Amniotic epithelial cell (primary cell): Measurements from ENCODE around the gene CC2D2A.
"Not testable (repeated sequence)": the region's sequence is repeated elsewhere in the genome, so short reads cannot be mapped to it uniquely, and the experiment has no call there.

Source experiments
- DNase-seq: peaks from one replicate; pipeline ENCODE4 v3.0.0-alpha.2; 2010; ENCODE audit warnings: low read depth

The CC2D2A gene

GRCh38 chr4:15516494-15516893 lies 46.8 kb downstream of the CC2D2A start:
- DNase-seq: no peak

DNA sequence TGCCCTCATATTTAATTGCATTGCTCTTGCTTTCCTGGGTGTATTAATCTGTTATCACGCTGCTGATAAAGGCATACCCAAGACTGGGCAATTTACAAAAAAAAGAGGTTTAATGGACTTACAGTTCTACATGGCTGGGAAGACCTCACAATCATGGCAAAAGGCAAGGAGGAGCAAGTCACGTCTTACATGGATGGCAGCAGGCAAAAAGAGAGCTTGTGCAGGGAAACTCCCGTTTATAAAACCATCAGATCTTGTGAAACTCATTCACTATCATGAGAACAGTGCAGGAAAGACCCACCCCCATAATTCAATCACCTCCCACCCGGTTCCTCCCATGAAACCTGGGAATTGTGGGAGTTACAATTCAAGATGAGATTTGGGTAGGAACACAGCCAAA lies 48.0 kb downstream of the CC2D2A start:
- DNase-seq: not testable (repeated sequence)

DNA sequence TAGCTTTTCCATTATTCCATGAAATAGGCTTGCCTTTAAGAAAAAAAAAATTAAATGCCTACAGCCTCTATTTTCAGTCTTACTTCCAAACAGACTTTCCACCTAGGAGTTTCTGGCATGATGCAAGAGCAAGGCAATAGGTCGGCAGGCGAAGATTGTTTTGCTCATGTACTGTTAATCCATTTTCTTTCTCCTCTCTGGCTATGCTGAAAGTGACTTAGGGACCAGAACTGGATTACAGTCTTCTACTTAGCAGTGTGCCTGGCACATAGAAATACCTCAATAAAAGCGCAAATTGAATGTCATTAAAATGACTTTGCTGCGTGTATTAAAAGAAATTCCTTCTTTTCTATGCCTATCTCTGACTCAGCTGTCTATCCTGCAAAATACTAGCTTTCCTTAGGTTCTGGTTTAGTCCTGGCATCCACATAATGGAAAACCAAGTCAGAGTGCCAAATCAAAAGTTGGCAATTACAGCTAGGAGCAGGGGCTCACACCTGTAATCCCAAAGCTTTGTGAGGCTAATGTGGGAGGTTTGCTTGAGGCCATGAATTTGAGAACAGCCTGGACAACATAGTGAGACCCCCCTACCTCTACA lies 51.9 kb downstream of the CC2D2A start:
- DNase-seq: no peak

- no peak for DNase-seq
These were observed 55.4 kb downstream of the CC2D2A start for GRCh38 chr4:15525080-15525479.

DNA sequence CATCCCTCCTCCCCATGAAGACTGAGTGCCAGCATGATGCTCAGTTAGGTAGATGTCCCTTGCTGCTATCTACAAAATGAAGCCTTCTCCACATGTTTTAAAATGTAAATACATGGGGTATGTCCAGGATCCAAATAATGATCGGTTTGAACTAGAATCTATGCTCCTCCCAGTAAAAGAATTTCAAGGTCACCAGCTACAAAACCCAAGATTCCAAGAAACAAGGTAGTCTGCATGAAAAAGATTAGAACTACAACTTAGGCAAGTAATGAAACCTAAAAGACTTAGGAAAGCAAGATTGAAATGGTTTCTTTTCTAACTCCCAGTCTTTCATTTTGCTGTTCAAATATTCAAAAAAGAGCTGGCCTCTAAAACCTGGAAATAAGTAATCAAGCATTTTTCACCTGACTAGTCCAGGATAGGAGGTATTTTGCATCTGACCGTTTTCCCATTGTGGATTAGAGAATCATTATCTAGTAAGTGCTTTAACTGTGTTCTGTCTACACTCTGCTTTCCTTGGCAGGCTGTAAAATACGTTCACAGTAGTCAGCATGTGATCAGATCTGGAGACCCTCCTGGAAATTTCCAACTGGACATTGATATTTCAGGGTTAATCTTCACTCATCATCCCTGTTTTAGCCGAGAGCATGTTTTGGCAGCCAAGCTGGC lies 57.4 kb downstream of the CC2D2A start:
- no peak for DNase-seq

- DNase-seq: no peak
These were observed 62.1 kb downstream of the CC2D2A start for GRCh38 chr4:15531792-15532191.

GRCh38 chr4:15533817-15534216 lies 64.1 kb downstream of the CC2D2A start:
- no peak for DNase-seq

DNA sequence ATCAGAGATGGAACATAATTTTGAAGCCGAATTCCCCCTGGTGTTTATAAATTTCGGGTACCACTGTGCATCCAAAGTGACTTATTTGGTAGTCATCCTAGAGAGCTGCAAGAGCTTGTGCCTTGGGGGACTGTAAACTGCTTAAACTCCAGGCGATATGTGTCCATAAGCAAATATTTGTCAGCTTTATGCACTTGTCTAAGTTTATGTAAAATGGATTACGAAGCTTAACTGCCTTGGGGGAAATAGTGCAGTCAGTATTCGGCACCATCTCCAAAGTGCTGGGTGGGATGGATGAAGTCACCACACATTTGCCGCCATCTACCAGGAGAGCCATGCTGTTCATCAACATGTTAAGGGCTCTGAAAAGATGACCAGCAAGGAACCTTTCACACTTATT lies 65.9 kb downstream of the CC2D2A start:
- DNase-seq: no peak

DNA sequence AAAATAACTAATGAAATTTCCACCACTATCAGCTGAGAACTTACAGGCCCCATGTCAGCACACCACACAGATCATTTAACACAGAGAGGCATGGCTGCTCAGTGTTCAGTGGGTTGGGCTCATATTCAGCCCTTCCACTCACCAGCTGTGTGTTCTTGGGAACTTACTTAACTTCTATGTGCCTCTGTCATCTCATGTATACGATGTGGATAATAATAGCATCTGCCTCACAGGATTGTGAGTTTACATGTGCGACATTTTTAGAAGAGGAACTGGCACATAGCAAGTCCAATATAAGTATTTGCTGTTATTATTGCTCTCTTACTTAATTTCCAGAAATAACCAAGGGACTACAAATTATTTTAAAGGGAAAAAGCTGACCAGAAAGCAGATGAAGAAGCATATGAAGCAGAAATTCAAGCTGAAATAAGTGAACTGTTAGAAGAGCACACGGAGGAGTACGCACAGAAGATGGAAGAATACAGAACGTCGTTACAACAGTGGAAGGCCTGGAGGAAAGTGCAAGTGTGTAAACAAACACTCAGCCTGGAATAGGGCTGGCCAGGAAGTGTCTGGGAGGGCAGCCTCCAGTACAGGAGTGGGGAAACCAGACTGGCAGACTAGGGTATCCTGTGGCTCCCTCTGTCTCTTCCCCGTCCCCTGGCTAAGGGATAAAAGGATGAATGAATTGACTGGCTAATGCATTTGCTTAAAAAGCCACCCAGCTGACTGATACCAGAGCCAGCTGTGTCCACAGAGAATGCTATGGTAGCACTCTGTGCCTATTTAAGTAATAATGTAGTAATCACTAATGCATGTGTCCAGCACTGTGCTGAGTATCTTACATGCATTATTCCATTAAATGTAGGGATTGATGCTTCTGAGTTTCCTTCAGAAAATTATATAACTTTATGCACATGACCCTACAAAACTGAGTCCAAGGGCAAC lies 67.1 kb downstream of the CC2D2A start:
- no peak for DNase-seq

GRCh38 chr4:15541941-15542340 lies 72.3 kb downstream of the CC2D2A start:
- no peak for DNase-seq

- no peak for DNase-seq
These were observed 73.1 kb downstream of the CC2D2A start for GRCh38 chr4:15542760-15543159.

GRCh38 chr4:15543537-15544247 lies 74.0 kb downstream of the CC2D2A start:
- DNase-seq: no peak

- DNase-seq: peak; percentile 13
These were observed 74.6 kb downstream of the CC2D2A start for GRCh38 chr4:15544248-15544729.

DNA sequence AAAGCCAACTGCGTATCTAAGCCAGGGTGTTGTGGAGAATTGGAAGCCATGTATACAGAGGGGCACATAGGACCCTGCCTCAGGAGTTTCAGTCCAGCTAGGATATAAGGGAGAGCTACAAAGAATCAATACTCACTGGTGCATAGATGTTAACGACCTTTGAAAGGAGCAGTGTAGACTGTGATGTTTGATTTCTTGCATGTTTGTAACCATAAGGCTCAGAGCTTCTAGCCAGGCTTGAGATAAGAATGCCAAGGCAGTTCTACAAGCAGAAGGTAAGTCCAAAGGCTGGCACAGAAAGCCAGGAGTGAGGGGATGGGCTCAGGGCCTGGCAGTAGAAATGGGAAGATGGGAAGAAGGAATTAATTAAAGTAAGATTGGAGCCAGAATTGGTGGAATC lies 75.7 kb downstream of the CC2D2A start:
- DNase-seq: no peak

GRCh38 chr4:15547392-15547791 lies 77.7 kb downstream of the CC2D2A start:
- DNase-seq: no peak

GRCh38 chr4:15550491-15550890 lies 80.8 kb downstream of the CC2D2A start:
- no peak for DNase-seq

GRCh38 chr4:15551740-15552446 lies 82.2 kb downstream of the CC2D2A start:
- no peak for DNase-seq

DNA sequence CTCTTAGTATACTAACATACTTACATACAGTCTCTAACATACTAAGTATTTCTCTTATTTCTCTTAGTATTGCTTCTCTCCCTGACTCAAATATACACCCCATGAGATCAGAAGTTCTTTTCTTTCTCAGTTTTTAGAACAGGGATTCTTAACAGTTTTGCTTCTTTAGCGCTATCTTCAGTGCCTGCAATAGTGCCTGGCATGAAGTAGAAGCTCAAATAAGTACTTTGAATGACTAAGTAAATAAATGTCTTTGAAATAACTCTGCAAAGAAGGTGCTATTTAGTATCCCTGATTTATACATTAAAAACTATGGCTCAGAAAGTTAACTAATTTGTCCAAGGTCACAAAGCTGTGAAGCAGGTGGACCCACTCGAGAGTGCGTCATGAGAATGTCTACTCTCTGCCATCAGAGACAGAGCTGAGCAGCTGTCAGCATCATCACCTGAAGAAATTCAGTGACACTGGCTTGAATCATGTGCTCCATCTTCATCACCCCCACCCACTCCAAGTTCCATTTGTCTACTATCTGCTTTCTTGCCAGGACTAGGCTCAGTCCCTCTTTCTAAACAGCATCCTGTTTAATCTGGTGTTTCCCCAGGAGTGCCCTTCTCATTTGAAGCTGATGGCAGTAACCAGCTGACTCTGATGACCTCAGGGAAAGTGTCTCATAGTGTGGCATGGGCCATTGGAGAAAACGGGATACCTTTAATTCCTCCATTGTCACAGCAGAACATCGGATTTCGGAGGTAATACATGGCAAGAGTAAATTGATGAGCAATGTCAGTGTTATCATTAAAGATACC lies 83.1 kb downstream of the CC2D2A start:
- DNase-seq: no peak

DNA sequence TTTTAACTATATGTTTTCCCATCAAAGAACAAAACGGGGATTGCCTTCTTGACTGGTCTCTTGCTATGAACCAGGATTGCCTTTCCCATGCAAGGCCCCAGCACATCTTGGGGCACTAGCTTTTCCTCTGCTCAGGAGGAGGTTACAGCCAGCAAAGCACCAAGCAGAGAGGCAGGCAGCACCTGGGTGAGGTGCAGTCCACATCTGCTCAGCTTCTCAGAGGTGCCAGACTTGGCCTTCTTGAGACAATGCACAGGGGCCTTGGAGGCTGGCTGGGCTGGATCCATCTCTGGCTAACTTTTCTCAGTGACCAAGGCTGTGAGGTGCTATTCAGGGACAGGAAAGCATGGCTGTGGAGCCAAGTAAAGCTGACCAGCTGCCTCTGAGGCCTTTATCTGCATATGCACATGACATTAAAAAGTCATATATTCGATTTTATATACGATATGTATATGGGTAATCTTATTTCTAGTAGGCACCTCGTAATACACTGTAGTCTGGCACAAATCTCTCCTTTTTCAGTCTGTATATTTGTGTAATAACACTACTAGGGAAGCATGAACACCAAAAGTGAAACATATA lies 86.9 kb downstream of the CC2D2A start:
- no peak for DNase-seq
